Skeletal muscle cell (primary cell): ENCODE measurements around the gene PIP5KL1.
A peak's percentile ranks its signal among the peaks of the same experiment; 100 is the strongest.

Experiments
- DNase-seq: peaks from one replicate; pipeline ENCODE4 v3.0.0-alpha.2; 2010; ENCODE audit warnings: low read depth
- H3K4me3 ChIP-seq: 2 replicates; pipeline ENCODE4 v1.5.1; 2011; ENCODE audit warnings: low read depth, mild to moderate bottlenecking, control low read depth, low read length, moderate library complexity

The PIP5KL1 gene, protein sequence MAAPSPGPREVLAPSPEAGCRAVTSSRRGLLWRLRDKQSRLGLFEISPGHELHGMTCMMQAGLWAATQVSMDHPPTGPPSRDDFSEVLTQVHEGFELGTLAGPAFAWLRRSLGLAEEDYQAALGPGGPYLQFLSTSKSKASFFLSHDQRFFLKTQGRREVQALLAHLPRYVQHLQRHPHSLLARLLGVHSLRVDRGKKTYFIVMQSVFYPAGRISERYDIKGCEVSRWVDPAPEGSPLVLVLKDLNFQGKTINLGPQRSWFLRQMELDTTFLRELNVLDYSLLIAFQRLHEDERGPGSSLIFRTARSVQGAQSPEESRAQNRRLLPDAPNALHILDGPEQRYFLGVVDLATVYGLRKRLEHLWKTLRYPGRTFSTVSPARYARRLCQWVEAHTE

DNA sequence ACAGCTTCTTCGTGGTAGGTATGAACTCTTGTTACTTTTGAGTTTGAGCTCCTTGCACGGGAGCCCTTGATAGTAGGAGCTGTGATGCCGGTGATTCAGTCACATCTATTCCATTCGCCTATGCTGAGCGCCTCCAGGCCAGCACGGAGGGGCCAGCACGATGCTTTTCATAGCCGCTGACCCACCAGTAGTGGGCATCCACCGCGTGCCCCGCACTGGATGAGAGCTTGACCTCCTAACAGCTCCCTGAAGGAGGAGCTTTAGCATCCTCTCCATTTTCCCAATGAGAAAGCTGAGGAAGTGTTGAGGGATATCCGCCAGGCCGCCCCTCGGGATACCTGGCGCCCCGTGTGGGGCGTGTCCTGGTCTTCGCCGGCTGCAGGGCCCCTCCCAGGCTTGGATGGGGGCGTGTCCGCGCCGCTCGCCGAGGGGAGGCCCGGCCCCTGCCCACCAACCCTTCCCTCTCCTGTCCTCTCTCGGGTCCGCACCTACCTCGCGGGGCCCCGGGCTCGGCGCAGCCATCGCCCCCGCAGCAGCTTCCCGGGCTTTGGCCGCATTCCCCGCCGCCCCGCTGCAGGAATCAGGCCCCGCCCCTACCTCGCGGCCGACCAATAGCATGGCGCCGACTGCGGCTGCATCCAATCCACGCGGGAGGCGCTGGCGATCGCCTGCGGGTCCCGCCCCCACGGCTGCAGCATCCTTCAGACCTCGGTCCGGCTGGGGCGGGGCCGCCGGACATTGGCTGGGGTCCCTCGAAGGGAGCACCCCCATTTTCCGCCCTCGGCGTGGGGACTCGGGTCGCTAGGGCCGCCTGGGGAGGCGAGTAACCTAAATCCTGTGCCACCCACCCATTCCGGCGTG is at the start of gene PIP5KL1:
Gene PIP5KL1 (minus strand): TSS at position 547 of the 861 bp plus-strand sequence. CDS start 25 bp downstream, at position 522.
- H3K4me3 ChIP-seq: peak within 1 kb of the TSS; percentile 56
- peak; percentile 63 for DNase-seq

DNA sequence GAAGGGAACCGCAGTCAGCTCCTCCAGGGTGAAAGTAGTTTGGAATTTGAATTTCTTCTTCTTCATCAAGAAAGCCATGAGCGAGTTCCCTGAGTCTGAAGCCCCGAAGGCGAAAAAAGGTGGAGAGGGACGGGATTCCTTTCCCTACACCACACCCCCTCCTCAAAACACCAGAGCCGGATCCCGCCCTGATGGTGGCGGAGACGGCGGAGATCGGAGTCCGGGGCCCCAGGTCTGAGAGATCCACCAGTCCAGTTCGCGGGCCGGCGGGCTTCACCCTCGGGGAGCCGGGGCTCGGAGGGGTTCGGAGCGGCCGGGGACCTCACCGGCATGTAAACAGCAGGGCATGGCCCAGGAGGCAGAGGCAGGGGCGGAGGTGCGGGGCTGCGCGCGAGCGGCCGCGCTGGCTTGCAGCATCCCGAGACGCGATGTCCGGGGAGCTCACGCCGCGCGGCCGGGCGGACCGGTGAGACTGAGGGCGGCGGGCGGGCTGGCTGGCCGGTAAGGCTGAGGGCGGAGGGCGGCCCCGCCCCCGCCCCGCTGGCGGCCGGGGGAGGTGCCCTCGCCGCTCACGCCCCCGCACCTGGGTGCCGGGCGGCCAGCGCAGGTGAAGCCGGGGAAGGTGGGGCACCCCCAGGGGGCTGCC is 49.6 kb upstream of the PIP5KL1 start:
- no peak for DNase-seq
- H3K4me3 ChIP-seq: peak overlapping the region; percentile 61

DNA sequence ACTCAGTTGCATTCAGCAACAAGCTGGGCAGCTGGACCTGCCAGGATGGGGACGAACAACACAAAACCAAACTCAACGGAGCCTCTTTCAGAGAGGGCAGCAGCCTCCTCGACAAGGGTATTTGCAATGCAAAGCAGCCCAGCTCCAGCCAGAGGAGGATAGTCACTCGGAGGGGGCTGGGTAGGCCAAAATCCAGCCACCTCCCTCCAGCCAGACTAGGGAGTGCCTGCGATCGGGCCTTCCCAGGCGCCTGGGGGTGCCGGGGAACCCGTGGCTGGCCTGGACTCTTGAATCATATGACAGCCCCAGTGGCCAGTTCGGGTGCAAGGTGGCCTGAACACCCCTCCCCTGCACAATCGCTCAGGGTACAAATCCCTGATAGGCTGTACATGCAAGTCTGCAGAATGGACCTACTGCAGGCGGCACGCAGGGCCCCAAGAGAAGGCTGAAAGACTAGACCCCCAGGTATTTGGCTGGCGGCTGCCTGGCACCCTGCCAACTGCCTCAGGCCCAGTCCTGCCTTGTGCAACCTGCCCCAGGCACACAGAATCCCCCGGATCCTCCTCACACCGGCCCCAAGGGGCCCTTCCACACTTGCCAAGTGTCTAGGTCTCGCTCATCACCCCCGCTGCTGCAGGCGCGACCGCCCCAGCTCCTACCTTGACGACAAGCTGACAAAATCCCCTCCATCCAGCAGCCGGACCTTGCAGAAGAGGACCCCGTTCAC is 48.9 kb upstream of the PIP5KL1 start:
- no peak for DNase-seq
- H3K4me3 ChIP-seq: peak overlapping the region; percentile 61

DNA sequence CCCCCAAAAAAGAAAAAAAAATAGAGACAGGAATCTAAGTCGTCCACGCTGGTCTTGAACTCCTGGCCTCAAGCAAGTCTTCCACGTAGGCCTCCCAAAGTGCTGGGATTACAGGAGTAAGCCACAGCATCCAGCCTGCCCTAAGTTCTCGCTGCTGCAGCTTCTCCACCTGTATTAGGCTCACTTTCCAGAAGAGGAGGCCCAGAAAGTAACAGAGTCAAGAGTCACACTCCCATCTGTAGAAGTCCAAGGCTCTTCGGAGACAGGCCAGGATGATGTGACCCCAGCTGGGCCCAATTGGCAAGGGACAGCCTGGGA is 48.4 kb upstream of the PIP5KL1 start:
- H3K4me3 ChIP-seq: peak overlapping the region; percentile 61
- no peak for DNase-seq

DNA sequence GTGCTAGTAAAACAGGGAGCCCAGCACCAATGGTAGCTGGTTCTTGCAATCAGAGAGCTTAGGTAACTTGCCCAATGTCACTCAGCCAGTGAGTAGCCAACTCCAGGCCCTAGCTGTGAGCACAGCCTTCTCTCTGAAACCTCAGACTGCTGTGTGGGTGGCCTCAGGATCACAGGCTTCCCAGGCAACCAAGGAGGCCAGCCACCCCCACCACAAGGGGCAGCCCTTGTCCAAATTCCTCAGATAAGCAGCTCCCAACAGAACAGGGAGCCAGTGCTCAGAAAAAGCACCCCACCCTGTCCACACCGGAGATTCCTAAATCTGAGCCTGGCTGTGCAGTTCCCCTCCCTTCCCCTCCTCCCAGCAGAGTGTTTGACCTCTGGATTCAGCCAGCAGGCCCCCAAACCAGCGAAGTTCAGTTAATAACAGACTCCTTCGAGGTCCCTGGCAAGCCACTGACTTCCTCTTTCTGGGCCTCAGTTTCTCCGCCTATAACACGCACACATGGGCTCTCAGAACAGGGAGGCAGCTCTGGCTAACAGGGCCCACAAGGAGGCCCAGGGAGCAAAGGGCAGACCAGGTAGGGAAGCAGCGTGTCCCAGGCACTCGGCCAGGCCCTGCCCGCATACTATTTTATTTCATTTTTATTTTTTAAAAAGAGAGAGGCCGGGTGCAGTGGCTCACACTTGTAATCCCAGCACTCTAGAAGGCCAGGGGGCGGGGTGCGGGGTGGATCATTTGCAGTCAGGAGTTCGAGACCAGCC is 47.5 kb upstream of the PIP5KL1 start:
- peak overlapping the region; percentile 61 for H3K4me3 ChIP-seq

DNA sequence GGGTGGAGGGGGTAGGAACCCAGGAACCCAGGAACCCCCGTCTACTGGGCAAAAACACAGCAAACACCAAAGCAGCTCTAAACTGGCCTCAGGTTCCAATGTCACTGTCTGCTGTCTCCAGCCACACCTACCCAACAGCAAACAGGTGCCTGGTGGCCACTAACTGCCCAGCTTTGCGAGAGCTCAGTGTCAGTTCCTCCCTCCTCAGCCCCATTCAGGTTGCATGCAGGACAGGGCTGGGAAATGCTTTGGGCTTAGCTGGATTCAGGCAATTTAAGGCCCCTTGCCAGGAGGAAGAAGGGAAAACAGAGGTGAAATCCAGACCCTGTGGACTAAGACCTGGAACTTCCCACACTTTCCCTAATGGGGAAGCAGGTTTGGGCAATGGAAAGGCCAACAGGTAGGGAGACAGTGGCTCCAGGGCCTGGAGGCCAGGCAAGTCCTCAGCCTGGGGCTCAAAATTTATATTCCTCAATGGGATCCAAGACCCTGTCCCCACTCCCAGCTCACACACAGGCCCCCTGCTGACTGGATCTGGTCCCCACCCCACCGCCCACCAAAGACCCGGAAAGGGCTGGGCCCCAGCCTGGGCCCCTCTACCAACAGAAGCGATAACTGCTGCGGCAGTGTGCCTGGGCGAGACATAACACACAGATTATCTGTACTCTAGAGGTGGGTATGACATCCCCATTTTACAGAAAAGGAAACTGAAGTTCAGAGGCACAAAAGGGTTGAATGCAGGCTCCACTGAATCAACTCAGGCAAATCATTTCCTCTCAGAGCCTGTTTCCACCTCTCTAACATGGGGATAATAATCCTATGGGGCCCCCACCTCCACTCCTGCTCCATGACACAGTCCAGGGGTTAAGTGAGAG is 46.7 kb upstream of the PIP5KL1 start:
- H3K4me3 ChIP-seq: peak overlapping the region; percentile 61
- no peak for DNase-seq

More for the DNA sequence above, 47.5 kb upstream of the PIP5KL1 start:
- no peak for DNase-seq

DNA sequence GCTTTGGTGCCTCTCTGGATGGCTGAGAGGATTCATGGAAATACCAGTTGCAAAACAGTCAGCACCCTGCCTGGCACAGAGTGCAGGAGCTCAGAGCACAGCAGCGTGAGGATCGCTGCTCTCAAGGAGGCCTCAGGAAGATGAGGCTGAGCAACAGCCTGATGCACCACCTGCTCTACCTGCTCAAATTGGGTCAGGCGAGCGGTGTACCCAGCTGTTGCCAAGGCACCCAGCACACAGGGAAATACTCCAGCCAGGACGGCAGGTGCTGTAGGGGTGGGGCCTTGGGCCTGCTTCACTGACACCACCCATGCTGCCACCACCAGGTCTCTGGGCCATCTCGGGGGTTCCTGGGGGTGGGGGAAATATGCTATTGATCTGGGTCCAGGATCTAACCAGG is 45.9 kb upstream of the PIP5KL1 start:
- no peak for DNase-seq

DNA sequence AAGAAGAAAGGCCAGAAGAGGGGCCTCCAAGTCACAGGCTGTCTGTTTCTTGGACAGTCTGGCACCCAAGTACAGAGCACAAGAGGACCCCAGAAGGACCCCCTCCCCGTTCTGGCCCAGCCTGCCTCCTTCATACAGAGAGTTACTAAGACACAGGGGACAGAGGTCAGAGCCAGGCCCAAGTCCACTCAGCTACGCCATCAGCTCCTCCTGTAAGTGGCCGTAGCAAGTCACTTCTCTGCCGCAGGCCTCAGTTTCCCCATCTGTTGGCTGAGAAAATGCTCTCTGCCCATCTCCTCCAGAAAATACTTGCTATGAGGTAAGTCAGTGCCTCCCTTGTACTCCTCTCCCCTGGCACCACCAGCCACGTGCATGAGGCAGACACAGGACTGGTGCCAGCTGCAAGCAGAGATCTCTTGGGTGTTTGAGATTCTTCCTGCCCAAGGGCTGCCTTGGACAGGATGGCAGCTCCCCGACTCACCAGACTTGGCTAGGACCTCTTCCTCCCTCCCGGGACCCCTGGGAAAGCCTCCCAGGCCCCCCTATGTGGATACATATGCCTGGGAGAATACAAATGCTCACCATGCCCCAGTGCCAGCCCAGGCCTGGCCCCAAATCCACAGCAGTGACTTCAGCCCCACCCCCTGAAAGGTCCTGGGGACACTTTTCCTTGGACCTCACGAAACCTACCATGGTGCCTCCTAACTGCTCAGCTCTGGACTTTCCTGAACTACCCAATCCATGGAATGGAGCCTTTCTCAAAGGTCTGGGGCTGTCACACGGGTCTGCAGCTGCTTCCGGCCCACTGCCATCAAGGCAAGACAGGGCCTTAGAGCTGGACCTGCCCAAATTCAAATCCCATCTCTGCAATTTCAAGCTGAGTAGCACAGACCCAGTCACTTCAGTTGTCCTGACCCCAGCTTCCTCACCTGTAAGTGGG is 45.1 kb upstream of the PIP5KL1 start:
- DNase-seq: no peak
- no peak overlapping the region for H3K4me3 ChIP-seq

More for the DNA sequence above, 45.9 kb upstream of the PIP5KL1 start:
- H3K4me3 ChIP-seq: no peak overlapping the region

DNA sequence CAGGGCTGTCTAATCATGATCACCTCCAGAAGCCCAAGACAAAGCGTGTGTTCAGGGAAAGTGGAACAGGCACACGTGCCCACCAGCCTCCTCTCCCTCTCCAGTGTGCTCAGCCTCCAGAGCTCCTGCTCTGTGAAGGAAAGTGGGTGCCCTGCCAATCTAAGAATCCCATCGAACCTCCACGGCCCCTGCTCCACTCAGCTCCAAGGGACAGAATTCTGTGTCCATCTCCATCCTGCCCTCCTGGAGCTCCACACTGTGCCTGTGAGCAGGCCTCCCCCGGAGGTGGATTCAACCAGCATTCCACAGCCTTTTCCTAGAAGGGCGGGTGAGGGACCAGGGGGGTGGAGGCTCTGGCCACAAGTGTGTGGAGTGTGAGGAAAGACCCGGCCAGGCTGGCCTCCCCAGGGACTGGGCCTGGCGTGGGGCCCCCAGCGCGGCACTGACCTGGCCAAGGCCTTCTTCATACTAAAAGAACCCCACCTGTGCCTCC is 44.2 kb upstream of the PIP5KL1 start:
- no peak overlapping the region for H3K4me3 ChIP-seq
- DNase-seq: no peak

DNA sequence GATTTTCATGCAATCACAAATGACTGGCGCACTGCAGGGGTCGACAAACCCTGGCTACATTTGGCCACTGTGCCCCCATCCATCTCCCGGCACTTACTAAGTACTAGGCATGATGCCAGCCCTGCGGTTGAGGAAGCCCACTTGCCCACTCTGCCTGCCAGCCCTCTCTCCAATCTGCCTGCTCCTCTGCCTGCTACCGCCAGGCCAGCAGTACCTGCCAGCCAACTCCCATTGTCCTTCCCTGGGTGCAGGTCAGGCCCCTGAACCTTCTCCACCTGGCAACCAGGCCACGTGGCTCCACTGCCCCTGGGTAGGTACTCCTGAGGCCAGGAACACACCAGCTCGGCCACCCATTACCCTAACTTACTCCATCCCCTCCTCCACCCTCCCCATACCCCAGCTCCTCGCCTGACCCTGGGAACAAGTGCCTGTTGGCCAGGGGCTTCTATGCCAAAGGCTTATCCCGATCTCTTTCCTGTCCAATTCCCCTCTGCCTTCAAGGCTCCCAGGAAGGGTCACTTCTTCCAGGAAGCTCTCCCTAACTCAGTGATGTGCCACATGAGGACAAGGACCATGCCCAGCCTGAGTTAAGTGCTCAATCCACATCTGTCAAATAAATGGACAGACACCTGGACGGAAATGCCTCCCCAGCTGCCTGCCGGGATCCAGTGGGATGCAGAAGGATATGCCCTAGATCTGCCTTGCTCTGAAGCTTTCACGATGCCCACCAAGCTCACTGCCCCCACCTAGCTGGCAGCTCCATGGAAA is 43.6 kb upstream of the PIP5KL1 start:
- H3K4me3 ChIP-seq: no peak overlapping the region
- no peak for DNase-seq

DNA sequence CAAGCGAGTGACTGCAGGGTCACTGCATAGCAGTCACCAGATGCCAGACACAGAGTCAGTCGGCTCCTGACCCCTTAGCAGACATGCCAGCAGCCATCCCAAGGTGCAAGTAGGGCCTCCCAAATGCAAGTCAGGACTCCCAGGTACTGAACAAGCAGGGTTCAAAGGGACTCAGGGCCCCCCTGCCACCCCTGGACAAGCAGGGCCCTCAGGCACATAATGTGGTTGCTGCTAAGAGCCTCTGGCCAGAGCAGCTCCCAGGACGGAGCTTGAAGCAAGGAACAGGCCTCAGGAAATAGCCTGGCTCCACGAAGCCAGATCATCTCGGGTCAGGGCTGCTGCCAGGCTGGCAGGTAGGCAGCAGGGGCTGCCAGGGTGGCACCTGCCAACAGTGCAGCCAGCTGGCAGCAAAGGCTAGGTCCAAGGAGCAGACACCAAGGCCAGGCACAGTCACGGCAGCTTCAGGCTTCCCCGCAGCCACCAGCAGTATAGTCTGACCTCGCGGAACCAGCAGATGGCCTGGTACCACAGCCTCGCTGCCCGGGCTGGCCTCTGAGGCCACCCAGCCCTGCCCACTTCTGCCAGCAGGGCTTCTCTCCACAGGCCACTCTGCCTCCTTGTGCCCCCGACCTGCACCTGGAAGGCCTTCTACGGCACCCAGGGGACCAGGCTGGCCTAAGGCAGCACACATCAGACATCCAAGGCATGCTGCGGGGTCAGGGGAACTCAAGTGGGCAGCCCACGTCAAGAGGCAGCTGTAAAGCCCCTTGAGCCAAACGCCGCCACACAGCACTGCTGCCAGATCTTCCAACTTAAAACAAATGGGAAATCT is 42.8 kb upstream of the PIP5KL1 start:
- no peak overlapping the region for H3K4me3 ChIP-seq
- DNase-seq: no peak

DNA sequence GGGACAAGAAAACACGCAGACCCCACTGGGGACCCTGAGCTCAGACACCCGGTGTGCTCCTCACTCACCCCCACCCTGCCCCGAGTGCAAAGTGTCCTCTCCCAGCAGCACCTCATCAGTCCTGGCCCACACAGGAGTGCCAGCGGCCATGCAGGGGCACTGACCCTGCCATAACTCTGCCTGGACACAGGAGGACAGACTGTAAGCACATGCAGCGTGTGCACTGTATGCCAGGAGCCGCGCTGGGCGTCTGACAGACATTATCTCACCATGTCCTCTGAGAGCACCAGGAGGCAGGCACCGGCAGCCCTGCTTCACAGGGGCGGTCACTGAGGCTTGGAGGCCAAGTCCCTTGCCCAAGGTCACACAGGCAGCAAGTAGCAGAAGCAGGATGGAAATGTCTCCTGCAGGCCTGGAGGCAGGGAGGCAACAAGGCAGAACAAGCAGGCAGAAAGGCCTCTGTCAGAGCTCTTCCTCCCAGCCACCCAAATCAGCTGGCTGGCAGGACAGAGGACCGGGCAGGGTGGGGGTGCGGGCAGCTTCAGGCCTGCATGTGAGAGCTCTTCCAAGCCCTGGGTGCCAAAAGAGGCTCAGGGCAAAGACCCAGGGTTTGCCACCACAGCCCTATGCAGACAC is 41.8 kb upstream of the PIP5KL1 start:
- H3K4me3 ChIP-seq: no peak overlapping the region
- no peak for DNase-seq

DNA sequence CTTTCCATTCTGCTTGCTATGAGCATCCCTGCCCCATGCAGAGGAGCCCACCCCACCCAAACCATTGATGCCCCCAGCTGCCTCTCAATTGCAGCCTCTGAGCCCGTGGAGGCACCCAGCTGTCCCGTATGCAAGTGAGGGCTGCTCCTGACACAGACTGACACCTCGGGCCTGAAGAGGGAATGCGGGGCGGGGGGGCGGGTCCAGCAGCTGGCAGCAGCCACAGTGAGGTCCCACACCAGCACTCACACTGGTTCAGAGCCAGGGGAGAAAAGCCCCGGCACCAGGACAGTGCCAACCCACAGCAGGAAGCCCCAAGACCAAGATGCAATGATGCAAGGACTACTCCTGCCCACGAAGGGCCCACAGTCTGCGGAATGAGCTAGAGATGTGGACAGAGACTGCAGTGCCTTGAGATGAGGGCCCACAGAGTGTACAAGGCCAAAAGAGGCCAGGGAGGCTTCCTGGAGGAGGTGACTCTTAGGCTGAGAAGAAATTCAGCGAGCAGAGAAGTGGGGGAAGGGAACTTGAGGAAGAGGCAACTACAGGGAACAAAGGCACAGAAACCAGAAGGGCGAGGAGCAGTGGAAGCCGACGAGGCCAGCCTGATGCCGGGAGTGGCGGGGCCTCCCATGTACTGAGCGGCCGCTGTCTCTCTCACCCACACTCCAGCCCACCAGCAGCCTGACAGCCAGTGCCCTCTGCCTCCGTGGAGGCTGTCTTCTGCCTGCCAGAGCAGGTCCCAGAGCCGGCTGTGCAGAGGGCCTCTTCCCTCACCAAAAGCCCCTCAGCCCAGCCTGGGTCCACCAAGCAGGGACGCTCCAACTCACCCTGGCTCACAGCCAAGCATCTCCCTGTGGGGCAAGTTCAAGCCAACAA is 41.0 kb upstream of the PIP5KL1 start:
- no peak for DNase-seq
- no peak overlapping the region for H3K4me3 ChIP-seq
